ENCODE data around the gene TMEM248.
"Not testable (repeated sequence)": the region's sequence is repeated elsewhere in the genome, so short reads cannot be mapped to it uniquely, and the experiment has no call there.

TMEM248 gene

GRCh38 chr7:66920769-66921395 is at the start of gene TMEM248:
Gene TMEM248, plus strand, starts transcription at chr7:66921225. Its CDS starts 20,641 bp downstream, at chr7:66941866.
- DNase-seq (ENCODE audit: low read depth), result peak; percentile 89

GRCh38 chr7:66873476-66873875 is 47.5 kb upstream of the TMEM248 start:
- no peak for DNase-seq (ENCODE audit: low read depth)

GRCh38 chr7:66877577-66878300 is 43.3 kb upstream of the TMEM248 start:
- no peak for DNase-seq (ENCODE audit: low read depth)

GRCh38 chr7:66878301-66878685 is 42.7 kb upstream of the TMEM248 start:
- DNase-seq (ENCODE audit: low read depth), result not testable (repeated sequence)

GRCh38 chr7:66880053-66880452 is 41.0 kb upstream of the TMEM248 start:
- no peak for DNase-seq (ENCODE audit: low read depth)

GRCh38 chr7:66880577-66880976 is 40.4 kb upstream of the TMEM248 start:
- DNase-seq (ENCODE audit: low read depth), result not testable (repeated sequence)

- DNase-seq (ENCODE audit: low read depth), result no peak
These were observed 37.3 kb upstream of the TMEM248 start for GRCh38 chr7:66883716-66884115.

- DNase-seq (ENCODE audit: low read depth), result not testable (repeated sequence)
These were observed 36.5 kb upstream of the TMEM248 start for GRCh38 chr7:66884556-66884955.

- no peak for DNase-seq (ENCODE audit: low read depth)
These were observed 34.9 kb upstream of the TMEM248 start for GRCh38 chr7:66886152-66886551.

- not testable (repeated sequence) for DNase-seq (ENCODE audit: low read depth)
These were observed 32.8 kb upstream of the TMEM248 start for GRCh38 chr7:66888223-66888622.

- DNase-seq (ENCODE audit: low read depth), result no peak
These were observed 26.5 kb upstream of the TMEM248 start for GRCh38 chr7:66894463-66895080.

- DNase-seq (ENCODE audit: low read depth), result no peak
These were observed 24.6 kb upstream of the TMEM248 start for GRCh38 chr7:66896441-66896840.

- DNase-seq (ENCODE audit: low read depth), result no peak
These were observed 21.3 kb upstream of the TMEM248 start for GRCh38 chr7:66899552-66900280.

- DNase-seq (ENCODE audit: low read depth), result no peak
These were observed 18.8 kb upstream of the TMEM248 start for GRCh38 chr7:66901941-66902843.

GRCh38 chr7:66902844-66903180 is 18.2 kb upstream of the TMEM248 start:
- DNase-seq (ENCODE audit: low read depth), result no peak

GRCh38 chr7:66903360-66904062 is 17.5 kb upstream of the TMEM248 start:
- no peak for DNase-seq (ENCODE audit: low read depth)

GRCh38 chr7:66904063-66904593 is 16.9 kb upstream of the TMEM248 start:
- DNase-seq (ENCODE audit: low read depth), result no peak

GRCh38 chr7:66905278-66905677 is 15.7 kb upstream of the TMEM248 start:
- no peak for DNase-seq (ENCODE audit: low read depth)

- DNase-seq (ENCODE audit: low read depth), result no peak
These were observed 15.3 kb upstream of the TMEM248 start for GRCh38 chr7:66905689-66906088.

GRCh38 chr7:66907731-66908130 is 13.3 kb upstream of the TMEM248 start:
- no peak for DNase-seq (ENCODE audit: low read depth)

GRCh38 chr7:66908598-66908997 is 12.4 kb upstream of the TMEM248 start:
- DNase-seq (ENCODE audit: low read depth), result not testable (repeated sequence)

All from activated T-helper 1 cell treated with Interleukin-2 at 50 U/mL for 16 hours (primary cell).